Measurements from ENCODE around the gene METTL24. TPM values are rescaled to one million over a fixed set of nuclear protein-coding genes. Genes with fewer than 3 reads are reported as not detected.
A peak's percentile ranks its signal among the peaks of the same experiment; 100 is the strongest.

The METTL24 gene
- total and polyA plus RNA-seq, 10 of the 15 experiments (the other 5 are each of a cell fraction or from before 2014, with no cell fraction given), result 0.20 TPM; not detected in 9

GRCh38 chr6:110385458-110385863, 27.3 kb upstream of the METTL24 start:
- TF ChIP-seq ZZZ3 (IDR thresholded peaks at IDR 0.05; ENCODE audit: control insufficient read depth, insufficient read length, low read depth), result no peak
- TF ChIP-seq ZBTB40 (IDR thresholded peaks at IDR 0.05; ENCODE audit: borderline replicate concordance), result peak; percentile 57
- WGBS (ENCODE audit: insufficient coverage, insufficient replicate concordance, low lambda C conversion rate, missing lambda C conversion rate), result 33% methylated on average over 1 of the region's 1 CpG
- in situ Hi-C loops (cut with MboI), result loop anchor here (5.0 kb wide), 1 partner anchor 333 kb away; no protein-coding TSS in a partner anchor

More at GRCh38 chr6:110385458-110385863, 27.3 kb upstream of the METTL24 start:
- CTCF ChIA-PET, result interaction anchor here (0.8 to 2.9 kb wide), 5 partner anchors 9 to 493 kb away, joined by 3 to 10 read pairs (median 4); no protein-coding TSS in a partner anchor
- Histone ChIP-seq H3K9ac (ENCODE audit: control insufficient read depth, insufficient read depth, low read length) (no peak overlapping the region), H3K9me3 (replicated peaks; ENCODE audit: control insufficient read depth, insufficient read depth, low read length) (no peaks in the 10 kb centered on the region), H3K4me3 (no peak overlapping the region), H3K36me3 (ENCODE audit: control insufficient read depth in 2 of 2, insufficient read depth in 2 of 2, low read length in 1 of 2) (no peaks in the 10 kb centered on the region), H3K27ac (ENCODE audit: control insufficient read depth, insufficient read depth) (no peak overlapping the region), H4K20me1 (ENCODE audit: control insufficient read depth, insufficient read depth) (no peaks in the 10 kb centered on the region), H3K79me2 (ENCODE audit: control insufficient read depth, insufficient read depth, low read length) (no peaks in the 10 kb centered on the region), H3K4me2 (ENCODE audit: control insufficient read depth, insufficient read depth) (no peak overlapping the region), H2AFZ (ENCODE audit: control insufficient read depth, low read depth, low read length) (no peak overlapping the region), H3K4me1 (ENCODE audit: control insufficient read depth, insufficient read depth, low read length) (no peaks in the 10 kb centered on the region), H3K27me3 (replicated peaks in 1 of 2; ENCODE audit: control insufficient read depth in 2 of 2, insufficient read depth in 2 of 2, low read length in 1 of 2) (no peaks in the 10 kb centered on the region)
- intact Hi-C loops (cut with micrococcal nuclease; ENCODE audit: unreplicated experiment), result no loop called here
- POLR2A ChIA-PET, result no interaction called here
- ATAC-seq (no peak), DNase-seq (ENCODE audit: low read depth, low spot score) (no peak), FAIRE-seq (no peak)
- RAD21 ChIA-PET (ENCODE audit: unreplicated experiment), result interaction anchor here (2.1 kb wide), 1 partner anchor 346 kb away, joined by 6 read pairs; no protein-coding TSS in a partner anchor
- no TSS peak for BruUV-seq (replicated peaks)
- SMC1A ChIA-PET (ENCODE audit: uncharacterized antibody, unreplicated experiment), result interaction anchor here (0.7 to 1.2 kb wide), 4 partner anchors 9 to 778 kb away, joined by 3 to 4 read pairs (median 3); no protein-coding TSS in a partner anchor

All from GM12878 (cell line).